Cardiac muscle cell (in vitro differentiated cells and primary cell): Measurements from ENCODE around the gene XXYLT1. TPM values are rescaled to one million over a fixed set of nuclear protein-coding genes. Genes with fewer than 3 reads are reported as not detected.

Experiments used
- DNase-seq, 2 donors: peaks; one replicate each; pipeline versions ENCODE4 v3.0.0 to v3.0.0-alpha.2; 2010 to 2017; ENCODE audit warnings: low read depth in 1 of 2, low spot score in 1 of 2
- H3K27ac ChIP-seq: fragments of 200-600 bp; sonication (generic); 2 replicates; pipeline ENCODE4 v1.5.1; 2016
- H3K27me3 ChIP-seq: fragments of 200-600 bp; sonication (generic); 2 replicates; pipeline ENCODE4 v1.6.0; 2016; ENCODE audit warnings: control low read depth
- H3K36me3 ChIP-seq: fragments of 200-600 bp; sonication (generic); 2 replicates; pipeline ENCODE4 v1.5.1; 2016; ENCODE audit warnings: control low read depth
- H3K4me1 ChIP-seq: fragments of 200-600 bp; sonication (generic); 2 replicates; pipeline ENCODE4 v1.8.1; 2017; ENCODE audit warnings: low read depth, mild to moderate bottlenecking, mixed run types
- H3K4me3 ChIP-seq: fragments of 200-600 bp; sonication (generic); 2 replicates; pipeline ENCODE4 v1.5.1; 2016; ENCODE audit warnings: mild to moderate bottlenecking
- H3K9me3 ChIP-seq: fragments of 200-600 bp; sonication (generic); 2 replicates; pipeline ENCODE4 v1.5.1; 2017; ENCODE audit warnings: low read depth, mild to moderate bottlenecking, control low read depth
- CTCF ChIP-seq: IDR thresholded peaks from 2 replicates; pipeline ENCODE4 v1.5.1; 2012; ENCODE audit warnings: low read depth, mild to moderate bottlenecking, low read length
- polyA plus RNA-seq: library from polyadenylated mRNA; unstranded; fragments of >200 nt; fragmentation: Nextera tagmentation; extraction: Ambion mirVana; gene quantifications from 2 replicates; pipeline ENCODE4 v1.2.1, GENCODE V29; 2016
- total RNA-seq: library from RNA; depleted of rRNA; stranded (reverse); fragments of >200 nt; gene quantifications from 2 replicates; pipeline ENCODE4 v1.2.3, GENCODE V29; 2016

The XXYLT1 gene
- total and polyA plus RNA-seq, 2 experiments from 2014 or later: 52.5 to 62.2 TPM

- peaks cover 27% of the 10 kb centered on the region for H3K4me1 ChIP-seq
- TF ChIP-seq CTCF: no peak
- peak overlapping the region; percentile 7 for H3K27ac ChIP-seq
- no peaks in the 10 kb centered on the region for H3K27me3 ChIP-seq
- no peaks in the 10 kb centered on the region for H3K9me3 ChIP-seq
- DNase-seq: peak; percentile 56 to 98
- no peak overlapping the region for H3K4me3 ChIP-seq
- no peaks in the 10 kb centered on the region for H3K36me3 ChIP-seq
These were observed 116.0 kb downstream of the XXYLT1 start for GRCh38 chr3:195154793-195155535.

GRCh38 chr3:195154111-195154791, 116.7 kb downstream of the XXYLT1 start:
- no peaks in the 10 kb centered on the region for H3K9me3 ChIP-seq
- no peak overlapping the region for H3K27ac ChIP-seq
- H3K27me3 ChIP-seq: no peaks in the 10 kb centered on the region
- no peak overlapping the region for H3K4me3 ChIP-seq
- H3K36me3 ChIP-seq: no peaks in the 10 kb centered on the region
- TF ChIP-seq CTCF: no peak
- peak in 1 of 2 donors; percentile 64 for DNase-seq
- peaks cover 22% of the 10 kb centered on the region for H3K4me1 ChIP-seq

- no peak for TF ChIP-seq CTCF
- peaks cover 24% of the 10 kb centered on the region for H3K4me1 ChIP-seq
- H3K36me3 ChIP-seq: no peaks in the 10 kb centered on the region
- no peak overlapping the region for H3K27ac ChIP-seq
- no peak overlapping the region for H3K4me3 ChIP-seq
- DNase-seq: peak in 1 of 2 donors; percentile 34
- no peaks in the 10 kb centered on the region for H3K9me3 ChIP-seq
- H3K27me3 ChIP-seq: no peaks in the 10 kb centered on the region
These were observed 117.3 kb downstream of the XXYLT1 start for GRCh38 chr3:195153653-195154052.

GRCh38 chr3:195153130-195153529, 117.8 kb downstream of the XXYLT1 start:
- no peak for TF ChIP-seq CTCF
- Histone ChIP-seq H3K4me1 (peaks cover 30% of the 10 kb centered on the region), H3K4me3 (no peak overlapping the region), H3K27me3 (no peaks in the 10 kb centered on the region), H3K36me3 (no peaks in the 10 kb centered on the region), H3K27ac (no peak overlapping the region), H3K9me3 (no peaks in the 10 kb centered on the region)
- DNase-seq: peak in 1 of 2 donors; percentile 32

GRCh38 chr3:195151866-195152541, 119.0 kb downstream of the XXYLT1 start:
- no peak overlapping the region for H3K4me3 ChIP-seq
- peak in 1 of 2 donors; percentile 66 for DNase-seq
- no peaks in the 10 kb centered on the region for H3K36me3 ChIP-seq
- H3K27ac ChIP-seq: no peak overlapping the region
- no peaks in the 10 kb centered on the region for H3K27me3 ChIP-seq
- TF ChIP-seq CTCF: no peak
- H3K9me3 ChIP-seq: no peaks in the 10 kb centered on the region
- H3K4me1 ChIP-seq: peaks cover 32% of the 10 kb centered on the region
